ENCODE data around the gene HNRNPA0. TPM values are rescaled to one million over a fixed set of nuclear protein-coding genes. Genes with fewer than 3 reads are reported as not detected.

Gene HNRNPA0
- total and polyA plus RNA-seq, 2 donors (not counting 3 experiments of a cell fraction or from before 2014, with no cell fraction given) = 16.0 to 37.5 TPM

DNA sequence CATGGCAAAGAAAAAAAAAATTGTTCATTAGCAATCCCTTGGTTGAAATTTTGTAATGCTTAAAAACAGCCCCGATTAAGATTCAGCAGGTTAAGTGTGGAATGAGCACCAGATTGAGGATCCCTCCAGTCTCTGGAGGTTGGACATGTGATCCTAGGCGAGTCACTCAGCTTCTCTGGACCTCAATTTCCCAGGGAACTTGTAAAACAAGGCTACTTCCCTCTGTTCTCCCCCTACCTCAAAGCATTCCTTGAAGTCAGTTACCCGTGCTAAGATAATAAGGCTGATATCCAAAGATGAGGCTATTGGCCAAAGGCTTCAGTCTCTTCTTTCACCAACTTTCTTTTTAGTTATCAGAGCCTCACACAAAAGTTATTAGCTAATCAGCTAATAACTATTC, 21.2 kb downstream of the HNRNPA0 start:
- no TSS peak for BruUV-seq (replicated peaks)
- H3K9me3 ChIP-seq (replicated peaks; ENCODE audit: control insufficient read depth, insufficient read depth, low read length) = no peaks in the 10 kb centered on the region
- no peak overlapping the region for H3K4me2 ChIP-seq (ENCODE audit: insufficient read depth, low read length)
- H3K9ac ChIP-seq (replicated peaks; ENCODE audit: extremely low read depth, insufficient read depth, low read length) = no peak overlapping the region
- POLR2A ChIA-PET = no interaction called here
- H3K4me3 ChIP-seq (replicated peaks in 1 of 3; ENCODE audit: insufficient read depth in 1 of 3, low read depth in 1 of 3, low read length in 3 of 3) = no peak overlapping the region
- no peaks in the 10 kb centered on the region for H4K20me1 ChIP-seq (replicated peaks; ENCODE audit: control insufficient read depth, extremely low read depth, insufficient read depth, low read length)
- dilution Hi-C loops (cut with MboI; ENCODE audit: extremely low pct_ligation_motif_present, low sequenced_read_pairs) = no loop called here
- intact Hi-C loops (cut with micrococcal nuclease) = no loop called here
- no peak for TF ChIP-seq EZH2 (IDR thresholded peaks at IDR 0.05; ENCODE audit: borderline replicate concordance, low read depth, low read length, severe bottlenecking)
- no peak for TF ChIP-seq POLR2A (IDR thresholded peaks at IDR 0.05; ENCODE audit: low read depth, low read length)
- TF ChIP-seq, protein P1, sequence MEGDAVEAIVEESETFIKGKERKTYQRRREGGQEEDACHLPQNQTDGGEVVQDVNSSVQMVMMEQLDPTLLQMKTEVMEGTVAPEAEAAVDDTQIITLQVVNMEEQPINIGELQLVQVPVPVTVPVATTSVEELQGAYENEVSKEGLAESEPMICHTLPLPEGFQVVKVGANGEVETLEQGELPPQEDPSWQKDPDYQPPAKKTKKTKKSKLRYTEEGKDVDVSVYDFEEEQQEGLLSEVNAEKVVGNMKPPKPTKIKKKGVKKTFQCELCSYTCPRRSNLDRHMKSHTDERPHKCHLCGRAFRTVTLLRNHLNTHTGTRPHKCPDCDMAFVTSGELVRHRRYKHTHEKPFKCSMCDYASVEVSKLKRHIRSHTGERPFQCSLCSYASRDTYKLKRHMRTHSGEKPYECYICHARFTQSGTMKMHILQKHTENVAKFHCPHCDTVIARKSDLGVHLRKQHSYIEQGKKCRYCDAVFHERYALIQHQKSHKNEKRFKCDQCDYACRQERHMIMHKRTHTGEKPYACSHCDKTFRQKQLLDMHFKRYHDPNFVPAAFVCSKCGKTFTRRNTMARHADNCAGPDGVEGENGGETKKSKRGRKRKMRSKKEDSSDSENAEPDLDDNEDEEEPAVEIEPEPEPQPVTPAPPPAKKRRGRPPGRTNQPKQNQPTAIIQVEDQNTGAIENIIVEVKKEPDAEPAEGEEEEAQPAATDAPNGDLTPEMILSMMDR (IDR thresholded peaks at IDR 0.05; ENCODE audit: extremely low read depth in 1 of 2, insufficient read depth in 1 of 2, low read depth in 1 of 2, low read length in 2 of 2) = no peak
- TF ChIP-seq, protein P2, sequence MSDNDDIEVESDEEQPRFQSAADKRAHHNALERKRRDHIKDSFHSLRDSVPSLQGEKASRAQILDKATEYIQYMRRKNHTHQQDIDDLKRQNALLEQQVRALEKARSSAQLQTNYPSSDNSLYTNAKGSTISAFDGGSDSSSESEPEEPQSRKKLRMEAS (IDR thresholded peaks at IDR 0.05; ENCODE audit: insufficient read depth, insufficient read length) = no peak
- no peak for TF ChIP-seq GATA2 (IDR thresholded peaks at IDR 0.05; ENCODE audit: insufficient read depth, insufficient read length, low read depth, low read length)
- TF ChIP-seq JUN (IDR thresholded peaks at IDR 0.05; ENCODE audit: borderline replicate concordance, insufficient read depth, insufficient read length, low read depth) = no peak
- no peak for TF ChIP-seq POLR2AphosphoS5 (IDR thresholded peaks at IDR 0.05; ENCODE audit: insufficient read depth, low read depth, low read length)
- no peak for TF ChIP-seq MYC (IDR thresholded peaks at IDR 0.05; ENCODE audit: low read depth, low read length)
- TF ChIP-seq FOS (IDR thresholded peaks at IDR 0.05; ENCODE audit: borderline replicate concordance, insufficient read depth, low read length) = no peak
- H3K36me3 ChIP-seq (ENCODE audit: control insufficient read depth in 2 of 2, extremely low read depth in 1 of 2, insufficient read depth in 2 of 2, low read length in 2 of 2) = peaks cover 0 to 2% of the 10 kb centered on the region in 2 experiments
- no peak overlapping the region for H3K27ac ChIP-seq (ENCODE audit: insufficient read depth, low read depth, low read length)
- H2AFZ ChIP-seq (ENCODE audit: low read depth, low read length) = no peak overlapping the region
- FAIRE-seq (no peak), DNase-seq (ENCODE audit: low read depth, low spot score) (no peak)
- CTCF ChIA-PET = interaction anchor here (1.0 to 8.7 kb wide), 6 partner anchors 9 to 103 kb away, joined by 3 to 226 read pairs (median 10); no protein-coding TSS in a partner anchor
- no peaks in the 10 kb centered on the region for H3K27me3 ChIP-seq (ENCODE audit: control insufficient read depth in 2 of 2, insufficient read depth in 2 of 2, low read length in 2 of 2)
- no peaks in the 10 kb centered on the region for H3K9me1 ChIP-seq (replicated peaks; ENCODE audit: control insufficient read depth, extremely low read depth, insufficient read depth, low read length)
- peaks cover 40% of the 10 kb centered on the region for H3K4me1 ChIP-seq (ENCODE audit: control insufficient read depth, extremely low read depth, insufficient read depth, low read length)
- H3K79me2 ChIP-seq (ENCODE audit: control insufficient read depth, insufficient read depth, low read length) = peaks cover 3% of the 10 kb centered on the region
